ENCODE measurements around the gene TCERG1L.
"Not testable (repeated sequence)": the region's sequence is repeated elsewhere in the genome, so short reads cannot be mapped to it uniquely, and the experiment has no call there.

The TCERG1L gene

GRCh38 chr10:131239926-131240325 is 71.6 kb downstream of the TCERG1L start:
- DNase-seq = no peak
- H3K4me1 Mint-ChIP-seq (ENCODE audit: low read depth) = no peaks in the 10 kb centered on the region
- H3K27me3 Mint-ChIP-seq = peaks cover 3% of the 10 kb centered on the region
- H3K9me3 Mint-ChIP-seq = no peaks in the 10 kb centered on the region
- H3K36me3 Mint-ChIP-seq (ENCODE audit: low read depth) = no peaks in the 10 kb centered on the region
- H3K4me3 Mint-ChIP-seq = no peak overlapping the region
- H3K27ac Mint-ChIP-seq = no peak overlapping the region

- Mint-ChIP-seq H3K4me1 (ENCODE audit: low read depth) (no peaks in the 10 kb centered on the region), H3K36me3 (ENCODE audit: low read depth) (no peaks in the 10 kb centered on the region), H3K27ac (no peak overlapping the region), H3K9me3 (no peaks in the 10 kb centered on the region), H3K27me3 (peaks cover 3% of the 10 kb centered on the region), H3K4me3 (no peak overlapping the region)
- DNase-seq = no peak
Observed at GRCh38 chr10:131239450-131239849, 72.1 kb downstream of the TCERG1L start.

- Mint-ChIP-seq H3K4me3 (no peak overlapping the region), H3K36me3 (ENCODE audit: low read depth) (no peaks in the 10 kb centered on the region), H3K27ac (no peak overlapping the region), H3K4me1 (ENCODE audit: low read depth) (no peaks in the 10 kb centered on the region), H3K9me3 (no peaks in the 10 kb centered on the region), H3K27me3 (peaks cover 3% of the 10 kb centered on the region)
- no peak for DNase-seq
Observed at GRCh38 chr10:131238669-131239280, 72.7 kb downstream of the TCERG1L start.

GRCh38 chr10:131237991-131238651 is 73.4 kb downstream of the TCERG1L start:
- no peak overlapping the region for H3K27ac Mint-ChIP-seq
- DNase-seq = no peak
- no peaks in the 10 kb centered on the region for H3K36me3 Mint-ChIP-seq (ENCODE audit: low read depth)
- no peaks in the 10 kb centered on the region for H3K9me3 Mint-ChIP-seq
- H3K27me3 Mint-ChIP-seq = peaks cover 3% of the 10 kb centered on the region
- H3K4me1 Mint-ChIP-seq (ENCODE audit: low read depth) = no peaks in the 10 kb centered on the region
- no peak overlapping the region for H3K4me3 Mint-ChIP-seq

- not testable (repeated sequence) for H3K36me3 Mint-ChIP-seq (ENCODE audit: low read depth); H3K27me3 Mint-ChIP-seq; H3K4me1 Mint-ChIP-seq (ENCODE audit: low read depth); H3K4me3 Mint-ChIP-seq; H3K9me3 Mint-ChIP-seq; DNase-seq; H3K27ac Mint-ChIP-seq
Observed at GRCh38 chr10:131234606-131235005, 76.9 kb downstream of the TCERG1L start.

- DNase-seq = no peak
Observed at GRCh38 chr10:131233611-131234258, 77.8 kb downstream of the TCERG1L start.

GRCh38 chr10:131231965-131232541 is 79.5 kb downstream of the TCERG1L start:
- no peak overlapping the region for H3K4me3 Mint-ChIP-seq
- H3K4me1 Mint-ChIP-seq (ENCODE audit: low read depth) = no peaks in the 10 kb centered on the region
- H3K9me3 Mint-ChIP-seq = no peaks in the 10 kb centered on the region
- DNase-seq = no peak
- H3K27ac Mint-ChIP-seq = no peak overlapping the region
- no peaks in the 10 kb centered on the region for H3K36me3 Mint-ChIP-seq (ENCODE audit: low read depth)
- no peaks in the 10 kb centered on the region for H3K27me3 Mint-ChIP-seq

More at GRCh38 chr10:131233611-131234258, 77.8 kb downstream of the TCERG1L start:
- no peaks in the 10 kb centered on the region for H3K4me1 Mint-ChIP-seq (ENCODE audit: low read depth)
- peaks cover 3% of the 10 kb centered on the region for H3K27me3 Mint-ChIP-seq
- H3K36me3 Mint-ChIP-seq (ENCODE audit: low read depth) = no peaks in the 10 kb centered on the region
- no peak overlapping the region for H3K4me3 Mint-ChIP-seq
- H3K9me3 Mint-ChIP-seq = no peaks in the 10 kb centered on the region
- no peak overlapping the region for H3K27ac Mint-ChIP-seq

- H3K4me3 Mint-ChIP-seq = no peak overlapping the region
- no peak overlapping the region for H3K27ac Mint-ChIP-seq
- H3K9me3 Mint-ChIP-seq = no peaks in the 10 kb centered on the region
- no peaks in the 10 kb centered on the region for H3K27me3 Mint-ChIP-seq
- DNase-seq = no peak
- no peaks in the 10 kb centered on the region for H3K4me1 Mint-ChIP-seq (ENCODE audit: low read depth)
- no peaks in the 10 kb centered on the region for H3K36me3 Mint-ChIP-seq (ENCODE audit: low read depth)
Observed at GRCh38 chr10:131231323-131231964, 80.1 kb downstream of the TCERG1L start.

GRCh38 chr10:131230641-131231322 is 80.7 kb downstream of the TCERG1L start:
- DNase-seq = no peak
- Mint-ChIP-seq H3K27me3 (no peaks in the 10 kb centered on the region), H3K4me3 (no peak overlapping the region)

GRCh38 chr10:131230166-131230565 is 81.4 kb downstream of the TCERG1L start:
- no peak for DNase-seq
- no peak overlapping the region for H3K27ac Mint-ChIP-seq
- H3K36me3 Mint-ChIP-seq (ENCODE audit: low read depth) = no peaks in the 10 kb centered on the region
- H3K4me3 Mint-ChIP-seq = no peak overlapping the region
- no peaks in the 10 kb centered on the region for H3K9me3 Mint-ChIP-seq
- H3K27me3 Mint-ChIP-seq = no peaks in the 10 kb centered on the region
- H3K4me1 Mint-ChIP-seq (ENCODE audit: low read depth) = no peaks in the 10 kb centered on the region

More at GRCh38 chr10:131230641-131231322, 80.7 kb downstream of the TCERG1L start:
- H3K4me1 Mint-ChIP-seq (ENCODE audit: low read depth) = no peaks in the 10 kb centered on the region
- H3K9me3 Mint-ChIP-seq = no peaks in the 10 kb centered on the region
- H3K27ac Mint-ChIP-seq = no peak overlapping the region
- no peaks in the 10 kb centered on the region for H3K36me3 Mint-ChIP-seq (ENCODE audit: low read depth)

- no peaks in the 10 kb centered on the region for H3K9me3 Mint-ChIP-seq
- no peak overlapping the region for H3K27ac Mint-ChIP-seq
- H3K36me3 Mint-ChIP-seq (ENCODE audit: low read depth) = no peaks in the 10 kb centered on the region
- no peaks in the 10 kb centered on the region for H3K4me1 Mint-ChIP-seq (ENCODE audit: low read depth)
- H3K4me3 Mint-ChIP-seq = no peak overlapping the region
- no peaks in the 10 kb centered on the region for H3K27me3 Mint-ChIP-seq
- no peak for DNase-seq
Observed at GRCh38 chr10:131227163-131227740, 84.3 kb downstream of the TCERG1L start.

- DNase-seq = no peak
- H3K27ac Mint-ChIP-seq = no peak overlapping the region
- no peak overlapping the region for H3K4me3 Mint-ChIP-seq
- H3K9me3 Mint-ChIP-seq = no peaks in the 10 kb centered on the region
- no peaks in the 10 kb centered on the region for H3K27me3 Mint-ChIP-seq
- H3K4me1 Mint-ChIP-seq (ENCODE audit: low read depth) = no peaks in the 10 kb centered on the region
- H3K36me3 Mint-ChIP-seq (ENCODE audit: low read depth) = no peaks in the 10 kb centered on the region
Observed at GRCh38 chr10:131226446-131227162, 84.9 kb downstream of the TCERG1L start.

- Mint-ChIP-seq H3K27ac (no peak overlapping the region), H3K36me3 (ENCODE audit: low read depth) (no peaks in the 10 kb centered on the region), H3K4me1 (ENCODE audit: low read depth) (no peaks in the 10 kb centered on the region), H3K4me3 (no peak overlapping the region), H3K27me3 (no peaks in the 10 kb centered on the region), H3K9me3 (no peaks in the 10 kb centered on the region)
- no peak for DNase-seq
Observed at GRCh38 chr10:131224106-131224505, 87.4 kb downstream of the TCERG1L start.

Data from activated T-cell treated with anti-CD3 and anti-CD28 coated beads, Interleukin-2, amount 50 U/mL, for 24 hours (primary cell).